Upper lobe of right lung (tissue), 1 donor: ENCODE results near the gene ADGRG1. TPM values are rescaled to one million over a fixed set of nuclear protein-coding genes. Genes with fewer than 3 reads are reported as not detected.

Experiments used
- ATAC-seq: fragments of 200-7000 bp; cut with Tn5 transposase; one replicate; pipeline ENCODE4 v1.9.1; 2020; ENCODE audit warnings: mild to moderate bottlenecking, moderate library complexity
- DNase-seq: peaks from one replicate; pipeline ENCODE4 v3.0.0-alpha.2; 2020
- H3K27ac ChIP-seq: fragments of 200-600 bp; one replicate; pipeline ENCODE4 v1.8.0; 2022
- H3K27me3 ChIP-seq: fragments of 200-600 bp; one replicate; pipeline ENCODE4 v1.8.0; 2022; ENCODE audit warnings: mild to moderate bottlenecking
- H3K36me3 ChIP-seq: fragments of 200-600 bp; one replicate; pipeline ENCODE4 v1.8.0; 2022
- H3K4me1 ChIP-seq: fragments of 200-600 bp; one replicate; pipeline ENCODE4 v1.8.0; 2022
- H3K4me3 ChIP-seq: fragments of 200-600 bp; one replicate; pipeline ENCODE4 v1.8.0; 2022; ENCODE audit warnings: mild to moderate bottlenecking
- H3K9me3 ChIP-seq: fragments of 200-600 bp; one replicate; pipeline ENCODE4 v1.8.0; 2022
- CTCF ChIP-seq: fragments of 200-600 bp; IDR thresholded peaks from one replicate; pipeline ENCODE4 v1.8.0; 2022; ENCODE audit warnings: antibody characterized with exemption
- intact Hi-C: fragments of 100-400 bp; cut with DNase I; formaldehyde crosslinking; loops from one replicate; pipeline ENCODE4 v1.11.0; 2022
- total RNA-seq: library from RNA; stranded (reverse); fragmentation: NEBNext Ultra II Directional; extraction: Animal tissue kit (Norgen Biotek cat#: 25700); gene quantifications from one replicate; pipeline ENCODE4 v1.2.1, GENCODE V29; 2021
- donor health status: DM: no; HTN: yes; CAD: no; lungs with severe emphysema.

The ADGRG1 gene
- total RNA-seq, 1 donor from 2014 or later = 66.9 TPM

- Histone ChIP-seq H3K4me1 (no peaks in the 10 kb centered on the region), H3K27ac (no peak overlapping the region), H3K27me3 (no peaks in the 10 kb centered on the region), H3K4me3 (no peak overlapping the region), H3K9me3 (no peaks in the 10 kb centered on the region), H3K36me3 (peaks cover 13% of the 10 kb centered on the region)
- TF ChIP-seq CTCF = no peak
- no peak for DNase-seq
- intact Hi-C loops = no loop called here
- no peak for ATAC-seq
These were observed 32.5 kb downstream of the ADGRG1 start for GRCh38 chr16:57660715-57661463.

- intact Hi-C loops = no loop called here
- H3K36me3 ChIP-seq = peaks cover 13% of the 10 kb centered on the region
These were observed 33.1 kb downstream of the ADGRG1 start for GRCh38 chr16:57661510-57661909.

GRCh38 chr16:57661936-57662906 lies 33.8 kb downstream of the ADGRG1 start:
- ATAC-seq (no peak), DNase-seq (no peak)
- H3K4me1 ChIP-seq = no peaks in the 10 kb centered on the region
- no peaks in the 10 kb centered on the region for H3K27me3 ChIP-seq
- no peak for TF ChIP-seq CTCF
- H3K36me3 ChIP-seq = peaks cover 13% of the 10 kb centered on the region
- intact Hi-C loops = no loop called here
- no peaks in the 10 kb centered on the region for H3K9me3 ChIP-seq
- no peak overlapping the region for H3K27ac ChIP-seq
- no peak overlapping the region for H3K4me3 ChIP-seq

More at GRCh38 chr16:57661510-57661909, 33.1 kb downstream of the ADGRG1 start:
- no peaks in the 10 kb centered on the region for H3K27me3 ChIP-seq
- TF ChIP-seq CTCF = no peak
- H3K27ac ChIP-seq = no peak overlapping the region
- no peaks in the 10 kb centered on the region for H3K9me3 ChIP-seq
- no peak for DNase-seq
- H3K4me3 ChIP-seq = no peak overlapping the region
- no peak for ATAC-seq
- H3K4me1 ChIP-seq = no peaks in the 10 kb centered on the region

GRCh38 chr16:57663436-57663835 lies 35.0 kb downstream of the ADGRG1 start:
- ATAC-seq = no peak
- H3K4me3 ChIP-seq = no peak overlapping the region
- intact Hi-C loops = no loop called here
- no peaks in the 10 kb centered on the region for H3K27me3 ChIP-seq
- TF ChIP-seq CTCF = no peak
- H3K36me3 ChIP-seq = peaks cover 7% of the 10 kb centered on the region
- no peaks in the 10 kb centered on the region for H3K4me1 ChIP-seq
- H3K27ac ChIP-seq = no peak overlapping the region
- H3K9me3 ChIP-seq = no peaks in the 10 kb centered on the region
- no peak for DNase-seq

GRCh38 chr16:57663917-57664661 lies 35.7 kb downstream of the ADGRG1 start:
- intact Hi-C loops = no loop called here
- no peak overlapping the region for H3K4me3 ChIP-seq
- no peaks in the 10 kb centered on the region for H3K4me1 ChIP-seq
- no peak overlapping the region for H3K27ac ChIP-seq
- H3K9me3 ChIP-seq = no peaks in the 10 kb centered on the region
- peaks cover 7% of the 10 kb centered on the region for H3K36me3 ChIP-seq
- no peaks in the 10 kb centered on the region for H3K27me3 ChIP-seq
- no peak for TF ChIP-seq CTCF
- ATAC-seq (no peak), DNase-seq (no peak)
